Endothelial cell of umbilical vein (primary cell): Measurements from ENCODE around the gene NELFE.

Experiments used
- EZH2 ChIP-seq: IDR thresholded peaks from 2 replicates; pipeline ENCODE4 v1.6.1; 2012; ENCODE audit warnings: borderline replicate concordance, low read depth, mild to moderate bottlenecking, moderate library complexity, low read length, inconsistent platforms; ENCODE audit not compliant: severe bottlenecking
- FOS ChIP-seq: IDR thresholded peaks from 2 replicates; pipeline ENCODE4 v1.6.1; 2011; ENCODE audit warnings: mild to moderate bottlenecking, low read length, moderate library complexity, borderline replicate concordance; ENCODE audit not compliant: insufficient read depth
- JUN ChIP-seq: IDR thresholded peaks from 2 replicates; pipeline ENCODE4 v1.6.1; 2011; ENCODE audit warnings: borderline replicate concordance, low read depth; ENCODE audit not compliant: insufficient read length, insufficient read depth
- MAX ChIP-seq: IDR thresholded peaks from 2 replicates; pipeline ENCODE4 v1.6.1; 2011; ENCODE audit not compliant: insufficient read depth, insufficient read length
- MYC ChIP-seq: IDR thresholded peaks from one replicate; pipeline ENCODE4 v1.6.1; 2011; ENCODE audit warnings: mild to moderate bottlenecking, low read depth, low read length
- POLR2A ChIP-seq: IDR thresholded peaks from 2 replicates; pipeline ENCODE4 v1.6.1; 2012; ENCODE audit warnings: low read depth, mild to moderate bottlenecking, control low read depth, low read length
- POLR2AphosphoS5 ChIP-seq: IDR thresholded peaks from 2 replicates; pipeline ENCODE4 v1.6.1; 2012; ENCODE audit warnings: low read depth, mild to moderate bottlenecking, control low read depth, low read length, moderate library complexity; ENCODE audit not compliant: insufficient read depth
- TF ChIP-seq, protein P1 (sequence below), 2 donors: IDR thresholded peaks; 1 replicate in 1 of 2; 2 replicates in 1 of 2; pipeline ENCODE4 v1.5.1; 2011; ENCODE audit warnings: low read length in 2 of 2, mild to moderate bottlenecking in 2 of 2, moderate library complexity in 2 of 2, control low read depth in 1 of 2, inconsistent platforms in 1 of 2, low read depth in 1 of 2; ENCODE audit not compliant: insufficient read depth in 1 of 2; ENCODE audit errors: extremely low read depth in 1 of 2

GRCh38 chr6:31949926-31950548, 8.7 kb downstream of the NELFE start:
- TF ChIP-seq POLR2A (no peak), FOS (no peak), JUN (no peak), MAX (no peak), POLR2AphosphoS5 (no peak), EZH2 (no peak), MYC (no peak)
- TF ChIP-seq, protein P1, sequence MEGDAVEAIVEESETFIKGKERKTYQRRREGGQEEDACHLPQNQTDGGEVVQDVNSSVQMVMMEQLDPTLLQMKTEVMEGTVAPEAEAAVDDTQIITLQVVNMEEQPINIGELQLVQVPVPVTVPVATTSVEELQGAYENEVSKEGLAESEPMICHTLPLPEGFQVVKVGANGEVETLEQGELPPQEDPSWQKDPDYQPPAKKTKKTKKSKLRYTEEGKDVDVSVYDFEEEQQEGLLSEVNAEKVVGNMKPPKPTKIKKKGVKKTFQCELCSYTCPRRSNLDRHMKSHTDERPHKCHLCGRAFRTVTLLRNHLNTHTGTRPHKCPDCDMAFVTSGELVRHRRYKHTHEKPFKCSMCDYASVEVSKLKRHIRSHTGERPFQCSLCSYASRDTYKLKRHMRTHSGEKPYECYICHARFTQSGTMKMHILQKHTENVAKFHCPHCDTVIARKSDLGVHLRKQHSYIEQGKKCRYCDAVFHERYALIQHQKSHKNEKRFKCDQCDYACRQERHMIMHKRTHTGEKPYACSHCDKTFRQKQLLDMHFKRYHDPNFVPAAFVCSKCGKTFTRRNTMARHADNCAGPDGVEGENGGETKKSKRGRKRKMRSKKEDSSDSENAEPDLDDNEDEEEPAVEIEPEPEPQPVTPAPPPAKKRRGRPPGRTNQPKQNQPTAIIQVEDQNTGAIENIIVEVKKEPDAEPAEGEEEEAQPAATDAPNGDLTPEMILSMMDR (IDR thresholded peaks at IDR 0.05; ENCODE audit: extremely low read depth in 1 of 2, insufficient read depth in 1 of 2, low read depth in 1 of 2, low read length in 2 of 2), result no peak
